T-helper 17 cell (primary cell): ENCODE measurements around the gene TMEM69. TPM values are rescaled to one million over a fixed set of nuclear protein-coding genes. Genes with fewer than 3 reads are reported as not detected.

Experiments
- ATAC-seq: fragments of 150-1000 bp; cut with Tn5 transposase; 2 replicates; pipeline ENCODE4 v1.10.0; 2021; ENCODE audit warnings: mild to moderate bottlenecking, moderate library complexity
- DNase-seq, 3 donors: peaks; one replicate each; pipeline versions ENCODE4 v3.0.0 to v3.0.0-alpha.2; 2020 to 2021
- H3K9me3 ChIP-seq: one replicate; pipeline ENCODE4 v1.7.0; 2013; ENCODE audit warnings: low read length, mild to moderate bottlenecking; ENCODE audit not compliant: control insufficient read depth, poor library complexity, severe bottlenecking
- H3K27ac Mint-ChIP-seq: one replicate; pipeline ENCODE4 v1.8.0; 2022; ENCODE audit warnings: mild to moderate bottlenecking, moderate library complexity, mixed read lengths
- H3K27me3 Mint-ChIP-seq: one replicate; pipeline ENCODE4 v1.8.0; 2022; ENCODE audit warnings: mixed read lengths
- H3K36me3 Mint-ChIP-seq: one replicate; pipeline ENCODE4 v1.8.0; 2022; ENCODE audit warnings: low read depth, mixed read lengths
- H3K4me1 Mint-ChIP-seq: one replicate; pipeline ENCODE4 v1.8.0; 2022; ENCODE audit warnings: mild to moderate bottlenecking, mixed read lengths
- H3K4me3 Mint-ChIP-seq: one replicate; pipeline ENCODE4 v1.8.0; 2022; ENCODE audit warnings: mild to moderate bottlenecking, moderate library complexity, mixed read lengths
- total RNA-seq, 4 donors: library from RNA in 2 of 4; stranded (reverse) in 2 of 4; gene quantifications; one replicate each; pipeline ENCODE4 v1.2.3 and lab custom pipeline; 2022 to 2026

TMEM69 gene, protein sequence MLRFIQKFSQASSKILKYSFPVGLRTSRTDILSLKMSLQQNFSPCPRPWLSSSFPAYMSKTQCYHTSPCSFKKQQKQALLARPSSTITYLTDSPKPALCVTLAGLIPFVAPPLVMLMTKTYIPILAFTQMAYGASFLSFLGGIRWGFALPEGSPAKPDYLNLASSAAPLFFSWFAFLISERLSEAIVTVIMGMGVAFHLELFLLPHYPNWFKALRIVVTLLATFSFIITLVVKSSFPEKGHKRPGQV
- total RNA-seq, result 10 to 100 TPM; 11.9 to 13.2 TPM
- 9.9 to 22.1 reads per million in 2 donors for total RNA-seq (lab: John Stamatoyannopoulos, UW)

GRCh38 chr1:45687754-45688740, at the start of gene TMEM69:
TMEM69 (plus strand) TSS chr1:45688181; CDS start chr1:45691069, 2,888 bp downstream.
- no peaks in the 10 kb centered on the region for H3K9me3 ChIP-seq
- peak within 1 kb of the TSS; percentile 99 for H3K4me3 Mint-ChIP-seq
- peaks cover 4% of the 10 kb centered on the region for H3K36me3 Mint-ChIP-seq
- peaks cover 30% of the 10 kb centered on the region for H3K4me1 Mint-ChIP-seq
- peak within 1 kb of the TSS; percentile 98 for H3K27ac Mint-ChIP-seq
- ATAC-seq, result no peak
- no peaks in the 10 kb centered on the region for H3K27me3 Mint-ChIP-seq
- peak; percentile 39 to 62 (median 57) for DNase-seq

- H3K27ac Mint-ChIP-seq, result peak overlapping the region; percentile 83
- H3K36me3 Mint-ChIP-seq, result peaks cover 2% of the 10 kb centered on the region
- DNase-seq (no peak), ATAC-seq (no peak)
- no peak overlapping the region for H3K4me3 Mint-ChIP-seq
- H3K4me1 Mint-ChIP-seq, result peaks cover 6% of the 10 kb centered on the region
- H3K27me3 Mint-ChIP-seq, result no peaks in the 10 kb centered on the region
- no peaks in the 10 kb centered on the region for H3K9me3 ChIP-seq
Observed at GRCh38 chr1:45640293-45640692, 47.7 kb upstream of the TMEM69 start.

- no peak for ATAC-seq
- H3K4me3 Mint-ChIP-seq, result no peak overlapping the region
- peak overlapping the region; percentile 14 for H3K27ac Mint-ChIP-seq
- no peak for DNase-seq
- H3K9me3 ChIP-seq, result no peaks in the 10 kb centered on the region
- H3K27me3 Mint-ChIP-seq, result no peaks in the 10 kb centered on the region
- peaks cover 2% of the 10 kb centered on the region for H3K36me3 Mint-ChIP-seq
- peaks cover 9% of the 10 kb centered on the region for H3K4me1 Mint-ChIP-seq
Observed at GRCh38 chr1:45643321-45643720, 44.7 kb upstream of the TMEM69 start.

DNA sequence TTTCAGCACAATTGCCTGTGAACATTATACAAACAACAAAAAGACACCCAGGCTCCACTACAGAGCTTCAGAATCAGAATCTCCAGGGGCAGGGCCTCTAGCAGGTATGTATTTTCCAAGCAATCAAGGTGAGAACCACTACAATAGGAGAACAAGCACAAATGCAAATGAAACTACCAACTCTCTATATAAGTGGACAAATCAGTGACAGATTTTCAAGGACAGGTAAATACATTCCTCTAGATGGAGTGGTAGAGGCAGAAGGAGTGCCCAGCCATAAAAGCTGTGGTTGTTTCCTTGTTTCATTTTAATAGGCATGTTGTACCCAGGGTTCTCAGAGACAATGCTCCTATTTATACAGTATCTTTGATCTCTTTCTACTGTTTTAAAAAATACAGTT, 44.0 kb upstream of the TMEM69 start:
- H3K36me3 Mint-ChIP-seq, result peaks cover 2% of the 10 kb centered on the region
- DNase-seq, result no peak
- no peaks in the 10 kb centered on the region for H3K27me3 Mint-ChIP-seq
- H3K4me3 Mint-ChIP-seq, result no peak overlapping the region
- no peaks in the 10 kb centered on the region for H3K9me3 ChIP-seq
- peak overlapping the region; percentile 6 for H3K27ac Mint-ChIP-seq
- H3K4me1 Mint-ChIP-seq, result peaks cover 10% of the 10 kb centered on the region
- no peak for ATAC-seq

- H3K9me3 ChIP-seq, result no peaks in the 10 kb centered on the region
- H3K27me3 Mint-ChIP-seq, result no peaks in the 10 kb centered on the region
- H3K4me1 Mint-ChIP-seq, result peaks cover 10% of the 10 kb centered on the region
- ATAC-seq (no peak), DNase-seq (no peak)
- H3K4me3 Mint-ChIP-seq, result no peak overlapping the region
- H3K27ac Mint-ChIP-seq, result no peak overlapping the region
- peaks cover 2% of the 10 kb centered on the region for H3K36me3 Mint-ChIP-seq
Observed at GRCh38 chr1:45644661-45645060, 43.3 kb upstream of the TMEM69 start.

DNA sequence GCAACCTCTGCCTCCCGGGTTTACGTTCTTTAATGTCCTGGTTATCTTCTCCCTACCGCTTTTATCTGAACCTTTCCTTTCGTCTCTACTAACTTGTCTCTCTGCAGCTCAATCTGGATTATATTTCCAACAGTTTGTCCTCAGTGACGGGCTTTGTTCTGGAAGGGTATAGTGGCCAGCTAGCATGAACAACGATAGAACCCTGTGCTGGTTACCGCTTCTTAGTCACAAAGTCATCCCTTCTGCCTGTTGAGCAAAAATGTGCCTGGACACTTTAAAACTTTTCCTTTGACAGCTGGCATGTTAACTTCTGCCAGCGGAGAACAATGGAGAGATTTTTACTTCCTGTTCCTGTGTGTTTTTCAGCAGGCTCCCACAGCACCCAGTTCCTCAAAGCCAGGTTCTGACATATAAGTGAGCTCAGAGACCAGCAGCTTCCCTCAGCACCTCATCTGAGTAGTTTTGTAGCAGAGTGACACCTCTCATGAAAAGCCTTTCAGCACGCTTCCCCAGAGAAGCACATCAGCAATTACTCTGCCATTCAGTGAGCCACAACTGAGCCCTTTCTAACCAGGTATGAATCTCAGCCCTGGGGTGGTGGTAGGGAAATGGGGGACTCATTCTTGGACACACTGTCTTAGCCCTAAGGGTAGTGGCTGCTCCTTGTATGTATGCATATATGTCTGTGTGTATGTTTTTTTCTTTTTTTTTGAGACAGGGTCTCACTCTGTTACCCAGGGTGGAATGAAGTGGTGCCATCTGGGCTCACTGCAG, 40.5 kb upstream of the TMEM69 start:
- no peak for ATAC-seq
- Mint-ChIP-seq H3K4me3 (no peak overlapping the region), H3K27me3 (no peaks in the 10 kb centered on the region), H3K36me3 (peaks cover 5% of the 10 kb centered on the region), H3K4me1 (peaks cover 20% of the 10 kb centered on the region), H3K27ac (peak overlapping the region; percentile 37)
- no peak for DNase-seq
- no peaks in the 10 kb centered on the region for H3K9me3 ChIP-seq

DNA sequence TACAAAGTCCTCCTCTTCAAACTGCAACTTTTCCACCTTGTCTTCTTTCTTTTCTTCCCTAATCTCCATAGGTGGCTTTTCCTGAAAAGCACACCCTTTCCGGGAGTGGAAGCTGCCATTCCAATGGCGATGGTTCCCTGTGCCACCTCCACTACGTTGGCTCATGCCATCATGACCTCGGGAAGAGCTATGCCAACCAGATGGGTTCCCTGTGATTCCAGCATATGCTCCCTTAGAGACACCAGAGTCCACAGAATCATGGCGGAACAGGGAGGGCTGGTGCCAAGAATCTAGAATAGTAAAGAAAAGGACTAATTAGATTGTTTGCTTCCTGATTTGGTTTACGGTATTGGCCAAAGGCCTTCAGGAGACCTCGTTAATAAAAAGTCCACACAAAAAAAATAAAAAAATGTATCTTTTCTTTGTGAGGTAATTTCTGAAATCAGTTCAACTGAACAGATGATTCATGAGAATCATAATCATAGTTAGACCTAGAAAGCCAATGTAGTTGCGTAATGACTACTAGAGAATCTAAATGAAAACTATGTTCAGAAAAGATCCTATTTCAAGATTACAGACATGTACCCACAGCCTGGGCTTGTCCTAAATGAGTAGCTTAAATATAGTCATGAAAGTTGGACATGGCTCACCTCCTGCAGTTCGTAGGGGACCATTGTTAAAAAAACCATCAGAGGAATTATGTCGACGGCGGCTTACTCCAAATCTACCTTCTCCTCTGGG, 33.3 kb upstream of the TMEM69 start:
- H3K27ac Mint-ChIP-seq, result no peak overlapping the region
- no peaks in the 10 kb centered on the region for H3K9me3 ChIP-seq
- H3K27me3 Mint-ChIP-seq, result no peaks in the 10 kb centered on the region
- DNase-seq (no peak), ATAC-seq (no peak)
- H3K4me1 Mint-ChIP-seq, result peaks cover 15% of the 10 kb centered on the region
- H3K36me3 Mint-ChIP-seq, result peaks cover 7% of the 10 kb centered on the region
- H3K4me3 Mint-ChIP-seq, result no peak overlapping the region

GRCh38 chr1:45656573-45657226, 31.3 kb upstream of the TMEM69 start:
- no peak for DNase-seq
- H3K9me3 ChIP-seq, result no peaks in the 10 kb centered on the region
- H3K4me1 Mint-ChIP-seq, result peaks cover 8% of the 10 kb centered on the region
- no peaks in the 10 kb centered on the region for H3K27me3 Mint-ChIP-seq
- ATAC-seq, result no peak
- H3K27ac Mint-ChIP-seq, result peak overlapping the region; percentile 24
- H3K36me3 Mint-ChIP-seq, result peaks cover 2% of the 10 kb centered on the region
- H3K4me3 Mint-ChIP-seq, result no peak overlapping the region

- peaks cover 10% of the 10 kb centered on the region for H3K4me1 Mint-ChIP-seq
- no peaks in the 10 kb centered on the region for H3K27me3 Mint-ChIP-seq
- H3K27ac Mint-ChIP-seq, result peak overlapping the region; percentile 70
- H3K36me3 Mint-ChIP-seq, result peaks cover 2% of the 10 kb centered on the region
- no peaks in the 10 kb centered on the region for H3K9me3 ChIP-seq
- ATAC-seq, result no peak
- no peak for DNase-seq
- no peak overlapping the region for H3K4me3 Mint-ChIP-seq
Observed at GRCh38 chr1:45658171-45658570, 29.8 kb upstream of the TMEM69 start.

- no peaks in the 10 kb centered on the region for H3K9me3 ChIP-seq
- H3K27me3 Mint-ChIP-seq, result no peaks in the 10 kb centered on the region
- peak overlapping the region; percentile 70 for H3K27ac Mint-ChIP-seq
- ATAC-seq (no peak), DNase-seq (no peak)
- no peak overlapping the region for H3K4me3 Mint-ChIP-seq
- H3K4me1 Mint-ChIP-seq, result peaks cover 14% of the 10 kb centered on the region
- peaks cover 2% of the 10 kb centered on the region for H3K36me3 Mint-ChIP-seq
Observed at GRCh38 chr1:45659222-45659621, 28.8 kb upstream of the TMEM69 start.

DNA sequence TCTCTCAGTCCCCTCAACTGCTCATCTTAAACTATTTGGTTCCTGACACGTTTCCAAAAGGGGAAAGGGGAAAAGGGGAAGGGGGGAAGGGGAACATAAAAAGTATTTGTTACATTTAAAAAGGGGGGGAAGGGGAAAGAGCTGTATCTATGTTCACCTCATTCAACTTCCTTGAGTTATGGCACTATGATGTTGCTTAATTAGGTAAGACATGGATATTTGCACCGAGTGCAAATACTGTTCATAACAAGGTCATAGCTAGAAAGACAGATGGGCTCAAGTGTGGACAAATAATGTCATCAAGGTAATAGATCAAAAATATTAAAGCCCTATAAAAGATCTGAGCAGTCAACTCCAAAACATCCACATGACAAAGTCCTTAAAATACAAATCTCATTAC, 27.6 kb upstream of the TMEM69 start:
- Mint-ChIP-seq H3K4me3 (no peak overlapping the region), H3K36me3 (peaks cover 2% of the 10 kb centered on the region), H3K27ac (no peak overlapping the region), H3K4me1 (peaks cover 12% of the 10 kb centered on the region), H3K27me3 (no peaks in the 10 kb centered on the region)
- ATAC-seq (no peak), DNase-seq (no peak)
- no peaks in the 10 kb centered on the region for H3K9me3 ChIP-seq

- DNase-seq (no peak), ATAC-seq (no peak)
- Mint-ChIP-seq H3K27me3 (no peaks in the 10 kb centered on the region), H3K4me3 (no peak overlapping the region), H3K27ac (peak overlapping the region; percentile 74), H3K4me1 (peaks cover 35% of the 10 kb centered on the region), H3K36me3 (no peaks in the 10 kb centered on the region)
- H3K9me3 ChIP-seq, result no peaks in the 10 kb centered on the region
Observed at GRCh38 chr1:45666836-45667235, 21.1 kb upstream of the TMEM69 start.
